ENCODE measurements around the gene HUWE1. TPM values are rescaled to one million over a fixed set of nuclear protein-coding genes. Genes with fewer than 3 reads are reported as not detected.
A peak's percentile ranks its signal among the peaks of the same experiment; 100 is the strongest.

Gene HUWE1
- total RNA-seq, 1 donor from 2014 or later: 48.4 TPM

DNA sequence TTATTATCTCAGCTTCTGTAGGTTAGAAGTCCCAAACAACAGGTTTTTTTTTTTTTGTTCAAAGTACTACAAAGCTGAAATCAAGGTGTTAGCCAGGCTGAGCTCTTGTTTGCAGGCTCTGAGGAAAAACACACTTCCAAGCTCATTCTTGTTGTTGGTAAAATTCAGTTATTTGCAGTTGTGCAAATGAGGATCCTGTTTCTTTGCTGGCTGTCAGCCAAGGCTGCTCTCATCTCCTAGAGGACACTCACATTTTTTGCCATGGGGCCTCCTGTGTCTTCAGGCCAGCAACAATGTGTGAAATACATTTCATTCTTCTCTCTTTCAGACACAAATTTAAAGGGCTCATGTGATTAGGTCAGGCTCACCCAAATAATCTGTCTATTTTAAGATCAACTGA is 192.1 kb downstream of the HUWE1 start:
- Histone ChIP-seq H3K36me3 (ENCODE audit: control insufficient read depth, insufficient read depth, low read length) (no peaks in the 10 kb centered on the region), H3K4me3 (ENCODE audit: low read depth, low read length) (no peak overlapping the region), H3K27me3 (ENCODE audit: control insufficient read depth, insufficient read depth, low read length) (no peaks in the 10 kb centered on the region)
- DNase-seq (ENCODE audit: low read depth) (no peak), FAIRE-seq (no peak)
- TF ChIP-seq, protein P1, sequence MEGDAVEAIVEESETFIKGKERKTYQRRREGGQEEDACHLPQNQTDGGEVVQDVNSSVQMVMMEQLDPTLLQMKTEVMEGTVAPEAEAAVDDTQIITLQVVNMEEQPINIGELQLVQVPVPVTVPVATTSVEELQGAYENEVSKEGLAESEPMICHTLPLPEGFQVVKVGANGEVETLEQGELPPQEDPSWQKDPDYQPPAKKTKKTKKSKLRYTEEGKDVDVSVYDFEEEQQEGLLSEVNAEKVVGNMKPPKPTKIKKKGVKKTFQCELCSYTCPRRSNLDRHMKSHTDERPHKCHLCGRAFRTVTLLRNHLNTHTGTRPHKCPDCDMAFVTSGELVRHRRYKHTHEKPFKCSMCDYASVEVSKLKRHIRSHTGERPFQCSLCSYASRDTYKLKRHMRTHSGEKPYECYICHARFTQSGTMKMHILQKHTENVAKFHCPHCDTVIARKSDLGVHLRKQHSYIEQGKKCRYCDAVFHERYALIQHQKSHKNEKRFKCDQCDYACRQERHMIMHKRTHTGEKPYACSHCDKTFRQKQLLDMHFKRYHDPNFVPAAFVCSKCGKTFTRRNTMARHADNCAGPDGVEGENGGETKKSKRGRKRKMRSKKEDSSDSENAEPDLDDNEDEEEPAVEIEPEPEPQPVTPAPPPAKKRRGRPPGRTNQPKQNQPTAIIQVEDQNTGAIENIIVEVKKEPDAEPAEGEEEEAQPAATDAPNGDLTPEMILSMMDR (IDR thresholded peaks at IDR 0.05; ENCODE audit: insufficient read depth, low read length, severe bottlenecking): no peak

DNA sequence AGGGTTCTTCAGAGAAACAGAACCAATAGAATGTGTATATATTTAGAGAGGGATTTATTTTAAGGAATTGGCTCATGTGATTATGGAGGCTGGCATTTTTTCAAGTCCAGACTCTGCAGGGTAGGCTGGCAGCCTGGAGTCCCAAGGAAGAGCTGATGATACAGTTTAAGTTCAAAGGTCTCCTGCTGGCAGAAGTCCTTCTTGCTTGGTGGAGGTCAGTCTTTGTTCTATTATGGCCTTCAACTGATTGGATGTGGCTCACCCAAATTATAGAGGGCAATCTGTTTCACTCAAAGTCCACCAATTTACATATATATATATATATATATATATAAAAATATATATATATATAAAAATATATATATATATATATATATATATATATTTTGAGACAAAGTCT is 200.2 kb downstream of the HUWE1 start:
- TF ChIP-seq, protein P1 (IDR thresholded peaks at IDR 0.05; ENCODE audit: insufficient read depth, low read length, severe bottlenecking): no peak
- DNase-seq (ENCODE audit: low read depth): no peak
- no peak overlapping the region for H3K4me3 ChIP-seq (ENCODE audit: low read depth, low read length)
- no peaks in the 10 kb centered on the region for H3K27me3 ChIP-seq (ENCODE audit: control insufficient read depth, insufficient read depth, low read length)
- FAIRE-seq: no peak
- no peaks in the 10 kb centered on the region for H3K36me3 ChIP-seq (ENCODE audit: control insufficient read depth, insufficient read depth, low read length)

DNA sequence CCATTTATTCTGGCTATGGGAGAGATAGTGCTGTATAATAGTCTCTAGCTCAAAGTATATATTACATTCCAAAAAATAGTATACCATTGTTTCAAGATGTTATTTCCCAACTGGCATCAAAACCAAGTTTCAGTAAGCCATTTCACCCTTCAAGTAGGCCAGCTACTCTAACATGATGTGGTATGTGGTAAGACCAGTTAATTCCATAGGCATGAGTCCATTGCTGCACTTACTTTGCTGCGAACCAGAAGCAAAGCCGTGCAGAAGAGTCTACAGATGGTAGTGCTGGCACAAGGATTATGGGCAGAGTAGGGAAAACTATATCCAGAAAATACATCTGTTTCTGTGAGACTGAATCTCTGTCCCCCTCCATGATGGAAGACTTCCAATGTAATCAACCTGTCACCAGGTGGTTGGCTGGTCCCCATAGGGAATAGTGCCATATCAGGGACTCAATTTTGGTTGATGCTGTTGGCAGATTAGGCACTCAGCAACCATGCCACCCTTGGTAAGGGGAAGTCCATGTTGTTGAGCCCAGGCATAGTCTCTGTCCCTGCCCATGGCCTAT is 202.6 kb downstream of the HUWE1 start:
- H3K4me3 ChIP-seq (ENCODE audit: low read depth, low read length): no peak overlapping the region
- TF ChIP-seq, protein P1 (IDR thresholded peaks at IDR 0.05; ENCODE audit: insufficient read depth, low read length, severe bottlenecking): no peak
- no peaks in the 10 kb centered on the region for H3K36me3 ChIP-seq (ENCODE audit: control insufficient read depth, insufficient read depth, low read length)
- H3K27me3 ChIP-seq (ENCODE audit: control insufficient read depth, insufficient read depth, low read length): no peaks in the 10 kb centered on the region
- FAIRE-seq: no peak
- peak; percentile 57 for DNase-seq (ENCODE audit: low read depth)

DNA sequence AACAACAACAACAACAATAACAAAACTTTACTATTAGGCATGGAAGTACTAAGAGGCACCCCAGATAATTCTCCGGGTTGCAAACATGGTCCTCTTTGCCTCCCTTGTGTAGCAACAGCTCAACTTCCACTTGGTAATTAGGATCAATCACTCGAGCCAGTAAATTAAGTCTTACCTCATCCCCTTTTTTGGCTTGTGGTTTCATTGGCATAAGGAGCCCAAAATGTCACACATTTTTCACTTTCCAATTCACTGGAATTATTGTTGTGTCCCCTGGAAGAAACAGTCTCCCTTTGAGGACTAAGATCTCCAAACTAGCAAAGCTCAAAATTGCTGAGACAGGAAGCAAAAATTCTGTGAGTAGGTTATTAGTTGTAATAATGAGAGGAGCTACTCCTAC is 203.1 kb downstream of the HUWE1 start:
- Histone ChIP-seq H3K27me3 (ENCODE audit: control insufficient read depth, insufficient read depth, low read length) (no peaks in the 10 kb centered on the region), H3K4me3 (ENCODE audit: low read depth, low read length) (no peak overlapping the region), H3K36me3 (ENCODE audit: control insufficient read depth, insufficient read depth, low read length) (no peaks in the 10 kb centered on the region)
- TF ChIP-seq, protein P1 (IDR thresholded peaks at IDR 0.05; ENCODE audit: insufficient read depth, low read length, severe bottlenecking): no peak
- no peak for FAIRE-seq
- DNase-seq (ENCODE audit: low read depth): no peak

All from bronchial epithelial cell (primary cell).